ENCODE measurements around the gene OR2T27. TPM values are rescaled to one million over a fixed set of nuclear protein-coding genes. Genes with fewer than 3 reads are reported as not detected.
"Not testable (repeated sequence)": the region's sequence is repeated elsewhere in the genome, so short reads cannot be mapped to it uniquely, and the experiment has no call there.

The OR2T27 gene
- total RNA-seq, 1 donor from 2014 or later, result not detected

- ATAC-seq, result not testable (repeated sequence)
These were observed 13.7 kb downstream of the OR2T27 start for GRCh38 chr1:248641583-248641982.

GRCh38 chr1:248640906-248641305, 14.4 kb downstream of the OR2T27 start:
- not testable (repeated sequence) for ATAC-seq; DNase-seq (ENCODE audit: low spot score)

More at GRCh38 chr1:248641583-248641982, 13.7 kb downstream of the OR2T27 start:
- DNase-seq (ENCODE audit: low spot score), result not testable (repeated sequence)

GRCh38 chr1:248639652-248640051, 15.7 kb downstream of the OR2T27 start:
- not testable (repeated sequence) for DNase-seq (ENCODE audit: low spot score); ATAC-seq

GRCh38 chr1:248636612-248637011, 18.7 kb downstream of the OR2T27 start:
- not testable (repeated sequence) for ATAC-seq; DNase-seq (ENCODE audit: low spot score)

GRCh38 chr1:248634991-248635390, 20.3 kb downstream of the OR2T27 start, which contains the start of gene OR2T11:
OR2T11 (minus strand) TSS chr1:248635091; CDS start chr1:248627128, 7,963 bp downstream.
- ATAC-seq, result peak; percentile 28
- DNase-seq (ENCODE audit: low spot score), result not testable (repeated sequence)

GRCh38 chr1:248631354-248632008, 23.8 kb downstream of the OR2T27 start:
- DNase-seq (ENCODE audit: low spot score) (no peak), ATAC-seq (no peak)

DNA sequence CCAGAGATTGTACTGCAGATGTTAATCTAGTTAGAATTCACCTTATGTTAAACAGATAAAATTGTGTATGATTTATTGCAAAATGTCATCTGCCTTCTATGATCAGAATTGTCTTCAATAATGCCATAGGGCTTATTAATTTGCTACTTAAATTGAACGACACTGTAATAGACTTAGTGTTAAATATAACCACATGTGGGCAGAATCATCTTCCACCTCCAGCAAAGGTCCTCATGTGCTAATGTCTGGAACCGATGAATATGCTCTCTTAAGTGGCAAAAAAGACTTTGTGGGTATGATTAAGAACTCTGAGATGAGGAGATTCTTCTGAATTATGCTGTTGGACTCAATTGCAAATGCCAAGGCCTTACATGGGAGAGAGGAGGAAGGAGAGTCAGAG, 24.8 kb downstream of the OR2T27 start:
- DNase-seq (ENCODE audit: low spot score) (no peak), ATAC-seq (no peak)

DNA sequence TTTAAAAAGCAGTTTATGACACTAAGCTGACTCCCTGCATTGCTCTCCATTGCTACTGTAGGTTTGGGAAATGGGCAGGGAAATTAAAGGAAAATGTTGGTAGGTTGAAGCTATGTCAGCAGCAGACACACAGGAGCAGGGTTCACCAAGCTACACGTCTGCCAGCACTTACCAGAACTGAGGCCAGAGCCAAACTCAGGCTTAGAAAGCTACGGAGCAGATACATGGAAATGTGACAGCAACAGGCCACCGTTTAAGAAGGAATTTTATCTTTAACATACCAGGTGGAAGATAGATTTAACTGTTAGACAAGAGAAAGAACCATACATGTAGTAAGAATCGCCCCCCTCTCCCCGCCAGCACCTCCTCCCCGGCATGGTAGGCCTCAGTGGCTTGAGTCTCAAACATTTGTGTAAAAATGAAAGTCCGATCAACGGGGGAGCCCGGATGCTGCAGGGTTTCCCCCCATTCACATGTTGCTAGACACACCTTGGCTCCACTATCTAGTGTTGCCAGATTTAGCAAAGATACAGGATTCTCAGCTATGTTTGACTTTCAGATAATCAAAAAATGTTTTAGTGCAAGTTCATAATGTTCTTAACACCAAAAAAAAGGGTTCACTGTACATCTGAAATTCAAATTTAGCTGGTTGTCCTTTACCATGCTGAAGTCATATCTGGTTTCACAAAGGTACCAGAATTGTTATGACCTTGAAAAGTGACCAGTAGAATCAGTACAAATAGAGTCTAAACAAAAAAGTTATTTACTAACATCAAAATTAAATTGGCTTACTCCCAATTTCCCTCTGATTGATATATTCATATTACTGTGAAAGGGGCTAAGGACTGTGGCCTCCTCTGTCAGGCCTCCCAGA, 27.1 kb downstream of the OR2T27 start:
- no peak for DNase-seq (ENCODE audit: low spot score)
- no peak for ATAC-seq

DNA sequence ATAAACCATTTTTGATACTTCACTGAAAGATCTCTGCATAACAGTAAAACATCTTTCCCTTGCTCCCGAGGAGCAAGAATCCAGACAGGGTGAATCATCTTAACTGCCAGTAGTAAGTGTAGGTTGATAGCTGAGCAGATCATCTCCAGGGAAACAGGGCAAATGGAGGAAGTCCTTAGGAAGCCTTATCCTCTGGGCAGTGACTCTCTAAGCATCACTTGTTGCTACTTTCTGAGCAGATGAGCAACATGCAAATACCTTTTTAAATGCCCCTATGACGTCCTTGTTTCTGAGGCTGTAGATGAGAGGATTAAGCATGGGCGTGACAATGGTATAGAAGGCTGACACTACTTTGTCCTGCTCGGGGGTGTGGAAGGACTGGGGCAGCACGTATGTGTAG, 29.4 kb downstream of the OR2T27 start:
- ATAC-seq, result no peak
- no peak for DNase-seq (ENCODE audit: low spot score)

GRCh38 chr1:248625166-248625565, 30.2 kb downstream of the OR2T27 start:
- ATAC-seq (no peak), DNase-seq (ENCODE audit: low spot score) (no peak)

GRCh38 chr1:248622570-248623001, 32.7 kb downstream of the OR2T27 start:
- no peak for DNase-seq (ENCODE audit: low spot score)
- peak; percentile 82 for ATAC-seq

- ATAC-seq (no peak), DNase-seq (ENCODE audit: low spot score) (no peak)
These were observed 33.6 kb downstream of the OR2T27 start for GRCh38 chr1:248621770-248622169.

DNA sequence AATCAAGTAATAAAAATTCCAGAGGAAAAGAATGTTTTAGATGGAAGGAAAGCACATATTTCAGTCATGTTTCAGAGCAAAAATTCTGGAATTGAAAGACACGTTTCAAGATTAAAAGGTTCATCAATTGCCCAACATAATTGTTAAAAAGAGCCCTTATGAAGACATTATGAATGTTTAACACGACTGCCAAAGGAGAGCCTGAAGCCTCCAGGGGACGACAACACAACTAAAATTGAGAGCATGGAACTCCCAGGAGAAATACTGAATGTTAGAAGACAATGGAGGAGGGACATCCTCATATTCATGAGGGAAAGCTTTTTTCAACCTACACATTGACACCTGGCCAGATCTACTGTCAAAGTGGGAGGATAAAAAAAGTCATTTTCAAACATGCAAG, 36.5 kb downstream of the OR2T27 start:
- ATAC-seq (peak; percentile 63), DNase-seq (ENCODE audit: low spot score) (no peak)

DNA sequence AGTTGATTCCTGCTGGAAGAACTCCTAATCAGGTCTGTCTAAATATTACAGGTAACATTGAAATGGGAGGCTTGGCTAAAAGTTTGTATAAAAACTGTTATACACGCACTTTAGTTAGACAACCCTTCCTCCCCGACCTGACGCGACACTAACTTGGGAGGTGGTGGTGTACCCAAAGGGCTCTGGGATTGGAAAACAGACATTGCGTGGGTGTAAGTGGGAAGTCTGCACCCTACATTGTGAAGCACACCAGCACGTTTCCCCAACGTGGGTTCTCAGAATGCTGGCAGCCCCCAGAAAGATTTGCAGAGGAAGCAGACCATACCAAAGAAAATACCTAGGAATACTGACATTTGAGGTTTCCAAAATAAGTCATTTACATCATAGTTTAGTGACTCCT, 37.2 kb downstream of the OR2T27 start:
- ATAC-seq, result no peak
- DNase-seq (ENCODE audit: low spot score), result no peak

DNA sequence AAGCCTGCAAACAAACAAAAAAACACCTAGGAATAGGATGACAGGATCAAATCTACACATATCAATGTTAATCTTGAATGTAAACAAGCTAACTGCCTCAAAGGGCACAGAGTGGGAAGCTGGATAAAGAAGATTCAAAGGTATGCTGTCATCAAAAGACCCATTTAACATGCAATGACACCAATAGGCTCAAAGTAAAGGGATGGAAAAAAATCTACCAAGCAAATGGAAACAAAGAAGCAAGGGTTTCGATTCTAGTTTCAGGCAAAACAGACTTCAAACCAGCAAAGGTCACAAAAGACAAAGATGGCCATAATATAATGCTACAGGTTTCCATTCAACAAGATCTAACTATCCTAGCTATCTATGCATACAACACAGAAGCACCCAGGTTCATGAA, 41.6 kb downstream of the OR2T27 start:
- ATAC-seq, result no peak
- no peak for DNase-seq (ENCODE audit: low spot score)

DNA sequence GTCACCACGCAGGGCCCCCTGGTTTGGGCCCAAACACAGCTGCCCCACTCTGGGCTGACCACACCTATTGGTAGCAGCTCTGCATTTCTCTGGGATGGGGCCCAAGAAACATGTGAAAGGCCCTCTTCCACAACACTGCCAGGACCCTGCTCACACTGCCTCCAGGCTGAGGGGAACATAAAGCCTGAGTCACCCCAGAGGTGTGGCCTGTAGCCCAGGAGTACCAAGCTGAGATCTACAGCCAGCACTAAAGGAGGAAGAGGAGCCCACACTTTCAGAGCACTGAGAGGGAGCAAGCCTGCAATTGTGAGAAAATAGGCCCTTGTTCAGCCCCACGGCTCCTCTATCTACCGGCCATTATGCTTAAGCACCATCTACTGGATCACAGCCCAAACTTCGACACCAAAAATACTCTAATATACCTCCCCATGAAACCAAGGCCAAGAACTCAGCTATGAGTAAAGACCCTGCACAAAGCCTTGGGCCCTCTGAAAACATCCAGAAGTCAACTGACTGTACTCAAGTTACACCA, 43.4 kb downstream of the OR2T27 start:
- ATAC-seq, result no peak
- no peak for DNase-seq (ENCODE audit: low spot score)

- DNase-seq (ENCODE audit: low spot score) (no peak), ATAC-seq (no peak)
These were observed 45.0 kb downstream of the OR2T27 start for GRCh38 chr1:248610301-248610700.

Measured in left lobe of liver (tissue), 2 donors.